HG03064 (cell line): ENCODE results near the gene ATXN3.
A peak's percentile ranks its signal among the peaks of the same experiment; 100 is the strongest.
"Not testable (repeated sequence)": the region's sequence is repeated elsewhere in the genome, so short reads cannot be mapped to it uniquely, and the experiment has no call there.

Source experiments
- ATAC-seq: cut with Tn5 transposase; IDR thresholded peaks from one replicate; pipeline ENCODE4 v1.9.1; 2021; ENCODE audit warnings: low read depth; ENCODE audit not compliant: unreplicated experiment

Gene ATXN3

GRCh38 chr14:92088494-92088893 is 17.9 kb downstream of the ATXN3 start:
- ATAC-seq = no peak

- no peak for ATAC-seq
Observed at GRCh38 chr14:92074555-92074954, 31.8 kb downstream of the ATXN3 start.

GRCh38 chr14:92058006-92058917 is 48.1 kb downstream of the ATXN3 start:
- no peak for ATAC-seq

- no peak for ATAC-seq
Observed at GRCh38 chr14:92049781-92050180, 56.6 kb downstream of the ATXN3 start.

GRCh38 chr14:92049221-92049620 is 57.2 kb downstream of the ATXN3 start:
- ATAC-seq = not testable (repeated sequence)

- not testable (repeated sequence) for ATAC-seq
Observed at GRCh38 chr14:92045904-92046303, 60.5 kb downstream of the ATXN3 start.

- ATAC-seq = not testable (repeated sequence)
Observed at GRCh38 chr14:92041766-92042165, 64.6 kb downstream of the ATXN3 start.

GRCh38 chr14:92041203-92041602 is 65.2 kb downstream of the ATXN3 start:
- ATAC-seq = no peak

- no peak for ATAC-seq
Observed at GRCh38 chr14:92040431-92041051, 65.8 kb downstream of the ATXN3 start.

- peak; percentile 97 for ATAC-seq
Observed at GRCh38 chr14:92039719-92040430, 66.5 kb downstream of the ATXN3 start, which contains the start of gene TRIP11. TSS of gene TRIP11 (minus strand) at chr14:92040059. CDS start at chr14:92039685, 374 bp downstream.

- ATAC-seq = peak; percentile 1
Observed at GRCh38 chr14:92039063-92039718, 67.2 kb downstream of the ATXN3 start.

- ATAC-seq = no peak
Observed at GRCh38 chr14:92037989-92038388, 68.4 kb downstream of the ATXN3 start.

- no peak for ATAC-seq
Observed at GRCh38 chr14:92035890-92036289, 70.5 kb downstream of the ATXN3 start.

GRCh38 chr14:92033906-92034687 is 72.3 kb downstream of the ATXN3 start:
- ATAC-seq = no peak

- ATAC-seq = no peak
Observed at GRCh38 chr14:92033433-92033832, 72.9 kb downstream of the ATXN3 start.

- ATAC-seq = no peak
Observed at GRCh38 chr14:92026548-92027190, 79.7 kb downstream of the ATXN3 start.

- no peak for ATAC-seq
Observed at GRCh38 chr14:92022036-92022435, 84.3 kb downstream of the ATXN3 start.

GRCh38 chr14:92021523-92021922 is 84.9 kb downstream of the ATXN3 start:
- ATAC-seq = no peak

GRCh38 chr14:92014040-92014439 is 92.3 kb downstream of the ATXN3 start:
- no peak for ATAC-seq
